Measurements from ENCODE around the gene SCAMP4. TPM values are rescaled to one million over a fixed set of nuclear protein-coding genes. Genes with fewer than 3 reads are reported as not detected.

Gene SCAMP4
- total RNA-seq, 1 experiment from 2014 or later, result 63.3 TPM

- intact Hi-C loops (cut with micrococcal nuclease), result no loop called here
- POLR2A ChIA-PET, result no interaction called here
- no peak overlapping the region for H3K4me3 ChIP-seq (replicated peaks in 1 of 2; ENCODE audit: low read depth in 1 of 2, low read length in 2 of 2)
- no peaks in the 10 kb centered on the region for H4K20me1 ChIP-seq (ENCODE audit: insufficient read depth)
- H3K27me3 ChIP-seq (ENCODE audit: insufficient read depth, low read length), result no peaks in the 10 kb centered on the region
- ATAC-seq (no peak), DNase-seq (ENCODE audit: low read depth, low spot score) (no peak)
- CTCF ChIA-PET, result no interaction called here
- no peaks in the 10 kb centered on the region for H3K4me1 ChIP-seq (ENCODE audit: control insufficient read depth in 1 of 2, insufficient read depth in 2 of 2, low read length in 2 of 2)
- RAD21 ChIA-PET (ENCODE audit: low non-redundant PET in 1 of 2, low total read pairs in 2 of 2, uncharacterized antibody in 2 of 2, unreplicated experiment in 2 of 2), result no interaction called here
- no peak for TF ChIP-seq POLR2AphosphoS5 (IDR thresholded peaks at IDR 0.05; ENCODE audit: low read depth, low read length)
- no peak for TF ChIP-seq ZFX (IDR thresholded peaks at IDR 0.05)
- TF ChIP-seq EZH2 (IDR thresholded peaks at IDR 0.05), result no peak
- no peak for TF ChIP-seq CEBPB (IDR thresholded peaks at IDR 0.05; ENCODE audit: low read depth)
- TF ChIP-seq ZNF274 (IDR thresholded peaks at IDR 0.05; ENCODE audit: low read depth, low read length), result no peak
- no peak for TF ChIP-seq EZH2phosphoT487 (IDR thresholded peaks at IDR 0.05; ENCODE audit: borderline replicate concordance)
- TF ChIP-seq, protein P1, sequence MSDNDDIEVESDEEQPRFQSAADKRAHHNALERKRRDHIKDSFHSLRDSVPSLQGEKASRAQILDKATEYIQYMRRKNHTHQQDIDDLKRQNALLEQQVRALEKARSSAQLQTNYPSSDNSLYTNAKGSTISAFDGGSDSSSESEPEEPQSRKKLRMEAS (IDR thresholded peaks at IDR 0.05), result no peak
- no peak for TF ChIP-seq FOSL1 (IDR thresholded peaks at IDR 0.05; ENCODE audit: low read depth)
- no peak for TF ChIP-seq EGR1 (IDR thresholded peaks at IDR 0.05; ENCODE audit: low read depth)
- TF ChIP-seq TCF7L2 (IDR thresholded peaks at IDR 0.05; ENCODE audit: borderline replicate concordance, extremely low read depth, insufficient read depth, insufficient read length), result no peak
- no peak for TF ChIP-seq ZBTB33 (IDR thresholded peaks at IDR 0.05; ENCODE audit: extremely low read depth, insufficient replicate concordance, low read length)
- TF ChIP-seq CTCF (IDR thresholded peaks at IDR 0.05 in 2 of 3, conservative IDR thresholded peaks at IDR 0.05 in 1 of 3; ENCODE audit: borderline replicate concordance in 1 of 3, insufficient read depth in 1 of 3, low read depth in 2 of 3, low read length in 2 of 3), result no peak
- TF ChIP-seq, protein P2, sequence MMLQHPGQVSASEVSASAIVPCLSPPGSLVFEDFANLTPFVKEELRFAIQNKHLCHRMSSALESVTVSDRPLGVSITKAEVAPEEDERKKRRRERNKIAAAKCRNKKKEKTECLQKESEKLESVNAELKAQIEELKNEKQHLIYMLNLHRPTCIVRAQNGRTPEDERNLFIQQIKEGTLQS (IDR thresholded peaks at IDR 0.05), result no peak
- TF ChIP-seq SRF (IDR thresholded peaks at IDR 0.05; ENCODE audit: low read depth), result no peak
- TF ChIP-seq, protein P3, sequence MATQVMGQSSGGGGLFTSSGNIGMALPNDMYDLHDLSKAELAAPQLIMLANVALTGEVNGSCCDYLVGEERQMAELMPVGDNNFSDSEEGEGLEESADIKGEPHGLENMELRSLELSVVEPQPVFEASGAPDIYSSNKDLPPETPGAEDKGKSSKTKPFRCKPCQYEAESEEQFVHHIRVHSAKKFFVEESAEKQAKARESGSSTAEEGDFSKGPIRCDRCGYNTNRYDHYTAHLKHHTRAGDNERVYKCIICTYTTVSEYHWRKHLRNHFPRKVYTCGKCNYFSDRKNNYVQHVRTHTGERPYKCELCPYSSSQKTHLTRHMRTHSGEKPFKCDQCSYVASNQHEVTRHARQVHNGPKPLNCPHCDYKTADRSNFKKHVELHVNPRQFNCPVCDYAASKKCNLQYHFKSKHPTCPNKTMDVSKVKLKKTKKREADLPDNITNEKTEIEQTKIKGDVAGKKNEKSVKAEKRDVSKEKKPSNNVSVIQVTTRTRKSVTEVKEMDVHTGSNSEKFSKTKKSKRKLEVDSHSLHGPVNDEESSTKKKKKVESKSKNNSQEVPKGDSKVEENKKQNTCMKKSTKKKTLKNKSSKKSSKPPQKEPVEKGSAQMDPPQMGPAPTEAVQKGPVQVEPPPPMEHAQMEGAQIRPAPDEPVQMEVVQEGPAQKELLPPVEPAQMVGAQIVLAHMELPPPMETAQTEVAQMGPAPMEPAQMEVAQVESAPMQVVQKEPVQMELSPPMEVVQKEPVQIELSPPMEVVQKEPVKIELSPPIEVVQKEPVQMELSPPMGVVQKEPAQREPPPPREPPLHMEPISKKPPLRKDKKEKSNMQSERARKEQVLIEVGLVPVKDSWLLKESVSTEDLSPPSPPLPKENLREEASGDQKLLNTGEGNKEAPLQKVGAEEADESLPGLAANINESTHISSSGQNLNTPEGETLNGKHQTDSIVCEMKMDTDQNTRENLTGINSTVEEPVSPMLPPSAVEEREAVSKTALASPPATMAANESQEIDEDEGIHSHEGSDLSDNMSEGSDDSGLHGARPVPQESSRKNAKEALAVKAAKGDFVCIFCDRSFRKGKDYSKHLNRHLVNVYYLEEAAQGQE (IDR thresholded peaks at IDR 0.05; ENCODE audit: low read depth), result no peak
- no peak for TF ChIP-seq SP1 (IDR thresholded peaks at IDR 0.05; ENCODE audit: low read depth)
- TF ChIP-seq RAD21 (IDR thresholded peaks at IDR 0.05; ENCODE audit: low read depth), result no peak
- no peak for TF ChIP-seq CBX3 (IDR thresholded peaks at IDR 0.05; ENCODE audit: low read depth)
- no TSS peak for BruUV-seq (replicated peaks)
- no peak overlapping the region for H3K27ac ChIP-seq (ENCODE audit: low read depth, low read length)
- no peaks in the 10 kb centered on the region for H3K9me3 ChIP-seq (ENCODE audit: control insufficient read depth in 1 of 2, insufficient read depth in 1 of 2, low read depth in 1 of 2, low read length in 2 of 2)
- H3K9ac ChIP-seq (ENCODE audit: low read length), result no peak overlapping the region
- H2AFZ ChIP-seq (ENCODE audit: low read depth, low read length, poor library complexity, severe bottlenecking), result no peak overlapping the region
- H3K4me2 ChIP-seq (ENCODE audit: low read length), result no peak overlapping the region
- peaks cover 11 to 13% of the 10 kb centered on the region in 2 experiments; a peak in 3 of 4 replicates for H3K36me3 ChIP-seq (ENCODE audit: control insufficient read depth in 1 of 2, insufficient read depth in 2 of 2, low read length in 2 of 2)
- H3K9me2 ChIP-seq (ENCODE audit: insufficient read depth), result no peaks in the 10 kb centered on the region
- peaks cover 24% of the 10 kb centered on the region for H3K79me2 ChIP-seq (ENCODE audit: insufficient read depth, low read length)
These were observed 12.7 kb downstream of the SCAMP4 start for GRCh38 chr19:1917926-1918325.

Measured in HCT116 (cell line).